Measurements from ENCODE around the gene ZNF24.

Gene ZNF24

GRCh38 chr18:35343936-35344735 is at the start of gene ZNF24:
Gene ZNF24, minus strand, starts transcription at chr18:35344420. Its CDS starts 3,770 bp downstream, at chr18:35340650.
- TF ChIP-seq CTCF (IDR thresholded peaks at IDR 0.05; ENCODE audit: low read depth, low read length) = no peak
- peak; percentile 96 for DNase-seq
- Histone ChIP-seq H3K4me3 (ENCODE audit: low read depth, low read length) (peak within 1 kb of the TSS; percentile 64), H3K36me3 (peaks cover 31% of the 10 kb centered on the region), H3K27me3 (ENCODE audit: insufficient read depth, low read depth, severe bottlenecking) (no peaks in the 10 kb centered on the region), H3K27ac (peak within 1 kb of the TSS; percentile 97), H3K9me3 (ENCODE audit: severe bottlenecking) (no peaks in the 10 kb centered on the region)

- H3K9me3 ChIP-seq (ENCODE audit: severe bottlenecking) = no peaks in the 10 kb centered on the region
- H3K27ac ChIP-seq = no peak overlapping the region
- H3K27me3 ChIP-seq (ENCODE audit: insufficient read depth, low read depth, severe bottlenecking) = peaks cover 3% of the 10 kb centered on the region
- TF ChIP-seq CTCF (IDR thresholded peaks at IDR 0.05; ENCODE audit: low read depth, low read length) = no peak
- DNase-seq = no peak
- no peak overlapping the region for H3K4me3 ChIP-seq (ENCODE audit: low read depth, low read length)
- no peaks in the 10 kb centered on the region for H3K36me3 ChIP-seq
These were observed 49.5 kb upstream of the ZNF24 start for GRCh38 chr18:35393716-35394115.

- peaks cover 3% of the 10 kb centered on the region for H3K27me3 ChIP-seq (ENCODE audit: insufficient read depth, low read depth, severe bottlenecking)
- H3K36me3 ChIP-seq = no peaks in the 10 kb centered on the region
- H3K9me3 ChIP-seq (ENCODE audit: severe bottlenecking) = no peaks in the 10 kb centered on the region
- no peak for DNase-seq
- H3K4me3 ChIP-seq (ENCODE audit: low read depth, low read length) = no peak overlapping the region
- no peak overlapping the region for H3K27ac ChIP-seq
- TF ChIP-seq CTCF (IDR thresholded peaks at IDR 0.05; ENCODE audit: low read depth, low read length) = no peak
These were observed 48.2 kb upstream of the ZNF24 start for GRCh38 chr18:35392375-35392774.

- DNase-seq = no peak
- H3K27me3 ChIP-seq (ENCODE audit: insufficient read depth, low read depth, severe bottlenecking) = peaks cover 3% of the 10 kb centered on the region
- H3K9me3 ChIP-seq (ENCODE audit: severe bottlenecking) = no peaks in the 10 kb centered on the region
- no peak for TF ChIP-seq CTCF (IDR thresholded peaks at IDR 0.05; ENCODE audit: low read depth, low read length)
- H3K36me3 ChIP-seq = no peaks in the 10 kb centered on the region
- H3K27ac ChIP-seq = no peak overlapping the region
- H3K4me3 ChIP-seq (ENCODE audit: low read depth, low read length) = no peak overlapping the region
These were observed 46.9 kb upstream of the ZNF24 start for GRCh38 chr18:35390951-35391700.

- DNase-seq = no peak
- no peaks in the 10 kb centered on the region for H3K36me3 ChIP-seq
- peaks cover 3% of the 10 kb centered on the region for H3K27me3 ChIP-seq (ENCODE audit: insufficient read depth, low read depth, severe bottlenecking)
- no peak overlapping the region for H3K4me3 ChIP-seq (ENCODE audit: low read depth, low read length)
- TF ChIP-seq CTCF (IDR thresholded peaks at IDR 0.05; ENCODE audit: low read depth, low read length) = no peak
- no peaks in the 10 kb centered on the region for H3K9me3 ChIP-seq (ENCODE audit: severe bottlenecking)
- no peak overlapping the region for H3K27ac ChIP-seq
These were observed 44.9 kb upstream of the ZNF24 start for GRCh38 chr18:35389095-35389618.

All from WERI-Rb-1 (cell line).